Brain microvascular endothelial cell (primary cell): ENCODE measurements around the gene LRPPRC.

Experiments
- DNase-seq: peaks from one replicate; pipeline ENCODE4 v3.0.0-alpha.2; 2020
- H3K27ac ChIP-seq: fragments of 250-450 bp; sonication (Bioruptor Pico); 2 replicates; pipeline ENCODE4 v1.5.1; 2020; ENCODE audit warnings: mild to moderate bottlenecking, moderate library complexity
- H3K27me3 ChIP-seq: fragments of 250-450 bp; sonication (Bioruptor Pico); replicated peaks from 2 replicates; pipeline ENCODE4 v1.5.1; 2020; ENCODE audit warnings: mild to moderate bottlenecking
- H3K36me3 ChIP-seq: fragments of 250-450 bp; sonication (Bioruptor Pico); replicated peaks from 2 replicates; pipeline ENCODE4 v1.5.1; 2020; ENCODE audit warnings: mild to moderate bottlenecking
- H3K4me3 ChIP-seq: 2 replicates; pipeline ENCODE4 v1.5.1; 2011; ENCODE audit warnings: low read depth, mild to moderate bottlenecking, control low read depth, low read length, moderate library complexity
- in situ Hi-C: cut with HindIII; loops from 2 replicates; pipeline ENCODE4 v1.10.0; 2017; ENCODE audit warnings: low sequenced_read_pairs, low pct_ligation_motif_present
- TF ChIP-seq, protein P1 (sequence below): IDR thresholded peaks from 2 replicates; pipeline ENCODE4 v1.5.1; 2011; ENCODE audit warnings: low read depth, mild to moderate bottlenecking, moderate library complexity, low read length, control low read depth, inconsistent platforms; ENCODE audit errors: missing control alignments

Gene LRPPRC

DNA sequence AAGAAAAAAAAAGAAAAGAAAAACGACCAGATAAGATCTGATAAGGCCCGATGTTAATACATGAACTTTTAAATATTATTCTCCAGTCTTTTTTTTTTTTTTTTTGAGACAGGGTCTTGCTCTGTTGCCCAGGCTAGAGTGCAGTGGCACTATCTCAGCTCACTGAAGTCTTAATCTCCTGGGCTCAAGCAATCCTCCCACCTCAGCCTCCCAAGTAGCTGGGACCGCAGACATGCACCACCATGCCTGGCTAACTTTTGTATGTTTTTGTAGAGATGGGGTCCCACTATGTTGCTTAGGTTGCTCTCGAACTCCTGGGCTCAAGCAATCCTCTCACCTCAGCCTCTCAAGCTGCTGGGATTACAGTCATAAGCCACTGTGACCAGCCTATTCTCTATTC is 158.8 kb downstream of the LRPPRC start:
- no peak overlapping the region for H3K27ac ChIP-seq
- no peak for DNase-seq
- H3K27me3 ChIP-seq: no peaks in the 10 kb centered on the region
- H3K4me3 ChIP-seq: no peak overlapping the region
- in situ Hi-C loops: no loop called here
- H3K36me3 ChIP-seq: no peaks in the 10 kb centered on the region
- TF ChIP-seq, protein P1, sequence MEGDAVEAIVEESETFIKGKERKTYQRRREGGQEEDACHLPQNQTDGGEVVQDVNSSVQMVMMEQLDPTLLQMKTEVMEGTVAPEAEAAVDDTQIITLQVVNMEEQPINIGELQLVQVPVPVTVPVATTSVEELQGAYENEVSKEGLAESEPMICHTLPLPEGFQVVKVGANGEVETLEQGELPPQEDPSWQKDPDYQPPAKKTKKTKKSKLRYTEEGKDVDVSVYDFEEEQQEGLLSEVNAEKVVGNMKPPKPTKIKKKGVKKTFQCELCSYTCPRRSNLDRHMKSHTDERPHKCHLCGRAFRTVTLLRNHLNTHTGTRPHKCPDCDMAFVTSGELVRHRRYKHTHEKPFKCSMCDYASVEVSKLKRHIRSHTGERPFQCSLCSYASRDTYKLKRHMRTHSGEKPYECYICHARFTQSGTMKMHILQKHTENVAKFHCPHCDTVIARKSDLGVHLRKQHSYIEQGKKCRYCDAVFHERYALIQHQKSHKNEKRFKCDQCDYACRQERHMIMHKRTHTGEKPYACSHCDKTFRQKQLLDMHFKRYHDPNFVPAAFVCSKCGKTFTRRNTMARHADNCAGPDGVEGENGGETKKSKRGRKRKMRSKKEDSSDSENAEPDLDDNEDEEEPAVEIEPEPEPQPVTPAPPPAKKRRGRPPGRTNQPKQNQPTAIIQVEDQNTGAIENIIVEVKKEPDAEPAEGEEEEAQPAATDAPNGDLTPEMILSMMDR: no peak
